ENCODE measurements around the gene CACNA1C.

GRCh38 chr12:2608608-2608945, 555.8 kb downstream of the CACNA1C start:
- TF ChIP-seq, protein P1, sequence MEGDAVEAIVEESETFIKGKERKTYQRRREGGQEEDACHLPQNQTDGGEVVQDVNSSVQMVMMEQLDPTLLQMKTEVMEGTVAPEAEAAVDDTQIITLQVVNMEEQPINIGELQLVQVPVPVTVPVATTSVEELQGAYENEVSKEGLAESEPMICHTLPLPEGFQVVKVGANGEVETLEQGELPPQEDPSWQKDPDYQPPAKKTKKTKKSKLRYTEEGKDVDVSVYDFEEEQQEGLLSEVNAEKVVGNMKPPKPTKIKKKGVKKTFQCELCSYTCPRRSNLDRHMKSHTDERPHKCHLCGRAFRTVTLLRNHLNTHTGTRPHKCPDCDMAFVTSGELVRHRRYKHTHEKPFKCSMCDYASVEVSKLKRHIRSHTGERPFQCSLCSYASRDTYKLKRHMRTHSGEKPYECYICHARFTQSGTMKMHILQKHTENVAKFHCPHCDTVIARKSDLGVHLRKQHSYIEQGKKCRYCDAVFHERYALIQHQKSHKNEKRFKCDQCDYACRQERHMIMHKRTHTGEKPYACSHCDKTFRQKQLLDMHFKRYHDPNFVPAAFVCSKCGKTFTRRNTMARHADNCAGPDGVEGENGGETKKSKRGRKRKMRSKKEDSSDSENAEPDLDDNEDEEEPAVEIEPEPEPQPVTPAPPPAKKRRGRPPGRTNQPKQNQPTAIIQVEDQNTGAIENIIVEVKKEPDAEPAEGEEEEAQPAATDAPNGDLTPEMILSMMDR (IDR thresholded peaks at IDR 0.05): no peak
- no peak for TF ChIP-seq EZH2 (IDR thresholded peaks at IDR 0.05; ENCODE audit: borderline replicate concordance, insufficient read depth, low read depth, low read length, poor library complexity, severe bottlenecking)

All from B cell (primary cell).